Stomach (tissue), 4 donors: ENCODE data around the gene MGAT4A.

ENCODE experiments used
- POLR2A ChIP-seq, 4 donors: fragments of 450-650 bp; IDR thresholded peaks; one replicate each; pipeline ENCODE4 v1.6.1; 2016; ENCODE audit warnings: antibody characterized with exemption in 4 of 4, control low read depth in 2 of 4, mild to moderate bottlenecking in 1 of 4, moderate library complexity in 1 of 4
- POLR2AphosphoS5 ChIP-seq, 3 donors: sonication (generic); formaldehyde crosslinking; IDR thresholded peaks; one replicate each; pipeline ENCODE4 v1.6.1; 2016; ENCODE audit warnings: antibody characterized with exemption in 3 of 3
- TF ChIP-seq, protein P1 (sequence below), 7 experiments: fragments of 450-650 bp in 4 of 7; fragments of 200-600 bp in 3 of 7; sonication (generic) in 3 of 7; IDR thresholded peaks; one replicate each; pipeline ENCODE4 v1.5.1; 2016 to 2019; ENCODE audit warnings: antibody characterized with exemption in 7 of 7, control low read depth in 2 of 7, mild to moderate bottlenecking in 1 of 7

- TF ChIP-seq, protein P1, sequence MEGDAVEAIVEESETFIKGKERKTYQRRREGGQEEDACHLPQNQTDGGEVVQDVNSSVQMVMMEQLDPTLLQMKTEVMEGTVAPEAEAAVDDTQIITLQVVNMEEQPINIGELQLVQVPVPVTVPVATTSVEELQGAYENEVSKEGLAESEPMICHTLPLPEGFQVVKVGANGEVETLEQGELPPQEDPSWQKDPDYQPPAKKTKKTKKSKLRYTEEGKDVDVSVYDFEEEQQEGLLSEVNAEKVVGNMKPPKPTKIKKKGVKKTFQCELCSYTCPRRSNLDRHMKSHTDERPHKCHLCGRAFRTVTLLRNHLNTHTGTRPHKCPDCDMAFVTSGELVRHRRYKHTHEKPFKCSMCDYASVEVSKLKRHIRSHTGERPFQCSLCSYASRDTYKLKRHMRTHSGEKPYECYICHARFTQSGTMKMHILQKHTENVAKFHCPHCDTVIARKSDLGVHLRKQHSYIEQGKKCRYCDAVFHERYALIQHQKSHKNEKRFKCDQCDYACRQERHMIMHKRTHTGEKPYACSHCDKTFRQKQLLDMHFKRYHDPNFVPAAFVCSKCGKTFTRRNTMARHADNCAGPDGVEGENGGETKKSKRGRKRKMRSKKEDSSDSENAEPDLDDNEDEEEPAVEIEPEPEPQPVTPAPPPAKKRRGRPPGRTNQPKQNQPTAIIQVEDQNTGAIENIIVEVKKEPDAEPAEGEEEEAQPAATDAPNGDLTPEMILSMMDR (IDR thresholded peaks at IDR 0.05) = no peak
- no peak for TF ChIP-seq POLR2AphosphoS5 (IDR thresholded peaks at IDR 0.05)
- no peak for TF ChIP-seq POLR2A (IDR thresholded peaks at IDR 0.05)
These were observed 80.9 kb downstream of the MGAT4A start for GRCh38 chr2:98649992-98650375.
